Stimulated activated memory B cell treated with anti-CD40 and anti-IgM and Interleukin-4, amounts not matched to agents 10 μg/mL and 1 μg/mL and 100 μg/mL, for 72 hours (primary cell): ENCODE results near the gene PPP1R9B.

Experiments used
- ATAC-seq: fragments of 150-1000 bp; cut with Tn5 transposase; 2 replicates; pipeline ENCODE4 v1.10.0; 2021
- H3K27ac Mint-ChIP-seq: one replicate; pipeline ENCODE4 v1.8.0; 2022; ENCODE audit warnings: mild to moderate bottlenecking, mixed read lengths
- H3K27me3 Mint-ChIP-seq: one replicate; pipeline ENCODE4 v1.8.0; 2022; ENCODE audit warnings: mixed read lengths
- H3K36me3 Mint-ChIP-seq: one replicate; pipeline ENCODE4 v1.8.0; 2022; ENCODE audit warnings: mixed read lengths
- H3K4me1 Mint-ChIP-seq: one replicate; pipeline ENCODE4 v1.8.0; 2022; ENCODE audit warnings: mixed read lengths
- H3K4me3 Mint-ChIP-seq: one replicate; pipeline ENCODE4 v1.8.0; 2022; ENCODE audit warnings: mild to moderate bottlenecking, moderate library complexity, mixed read lengths
- H3K9me3 Mint-ChIP-seq: one replicate; pipeline ENCODE4 v1.8.0; 2022; ENCODE audit warnings: mixed read lengths

Gene PPP1R9B

DNA sequence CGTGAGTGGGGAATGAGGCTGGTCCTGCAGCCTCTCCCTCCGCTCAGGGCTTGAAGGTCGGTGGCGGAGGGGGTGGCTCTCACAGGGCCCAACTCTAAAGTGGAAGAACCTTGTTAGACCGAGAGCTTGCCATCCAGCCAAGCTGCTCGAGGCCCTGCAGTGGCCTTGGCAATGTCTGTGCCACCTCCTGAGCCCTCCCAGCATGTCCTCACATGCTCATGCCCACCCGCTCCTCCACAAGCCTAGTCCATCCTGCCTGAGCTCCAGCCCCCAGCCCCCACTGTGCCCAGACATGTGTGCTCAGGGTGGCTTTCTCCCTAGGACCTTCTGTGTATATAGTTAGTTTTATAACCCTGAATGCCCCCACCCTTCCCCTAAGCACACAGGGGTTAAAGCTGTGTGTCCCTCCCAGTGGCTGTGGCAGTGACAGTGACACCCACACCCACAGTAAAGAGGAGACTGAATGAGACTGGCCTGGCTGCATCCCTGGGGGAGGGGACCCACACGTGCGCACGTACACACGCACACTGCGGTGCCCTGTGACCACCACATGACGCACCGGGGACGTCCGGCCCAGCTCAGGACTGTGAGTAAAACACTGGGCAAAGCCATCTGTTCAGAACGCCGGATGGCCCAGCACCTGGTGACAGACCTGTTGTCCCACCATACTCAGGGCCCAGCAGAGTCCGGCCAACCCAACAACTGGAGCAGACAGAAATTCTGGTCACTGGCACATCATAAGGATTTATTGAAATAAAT is 39.7 kb downstream of the PPP1R9B start:
- Mint-ChIP-seq H3K9me3 (no peaks in the 10 kb centered on the region), H3K4me3 (no peak overlapping the region), H3K4me1 (peaks cover 9% of the 10 kb centered on the region), H3K27ac (no peak overlapping the region), H3K36me3 (peaks cover 25% of the 10 kb centered on the region), H3K27me3 (peaks cover 30% of the 10 kb centered on the region)
- ATAC-seq = peak; percentile 17

DNA sequence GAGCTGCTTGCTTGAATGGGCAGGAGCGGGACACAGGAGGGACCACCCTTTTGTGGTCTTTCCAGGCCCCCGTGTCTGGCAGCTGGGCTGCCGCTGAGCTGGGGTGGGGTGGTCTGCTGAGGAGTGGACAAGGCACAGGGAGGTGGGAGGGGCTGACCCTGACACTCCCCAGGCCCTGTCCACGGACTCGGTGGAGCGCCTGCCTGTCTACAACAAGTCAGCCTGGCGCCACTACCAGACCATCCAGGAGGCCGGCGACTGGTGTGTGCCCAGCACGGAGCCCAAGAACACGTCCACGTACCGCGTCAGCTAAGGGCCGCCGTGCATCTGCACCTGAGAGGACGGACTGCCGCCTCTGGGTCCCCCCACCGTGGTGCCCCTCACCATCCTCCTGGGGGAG is 40.7 kb downstream of the PPP1R9B start:
- no peak overlapping the region for H3K4me3 Mint-ChIP-seq
- peak; percentile 39 for ATAC-seq
- H3K27ac Mint-ChIP-seq = no peak overlapping the region
- H3K27me3 Mint-ChIP-seq = peaks cover 20% of the 10 kb centered on the region
- H3K9me3 Mint-ChIP-seq = no peaks in the 10 kb centered on the region
- peaks cover 3% of the 10 kb centered on the region for H3K4me1 Mint-ChIP-seq
- peaks cover 34% of the 10 kb centered on the region for H3K36me3 Mint-ChIP-seq

DNA sequence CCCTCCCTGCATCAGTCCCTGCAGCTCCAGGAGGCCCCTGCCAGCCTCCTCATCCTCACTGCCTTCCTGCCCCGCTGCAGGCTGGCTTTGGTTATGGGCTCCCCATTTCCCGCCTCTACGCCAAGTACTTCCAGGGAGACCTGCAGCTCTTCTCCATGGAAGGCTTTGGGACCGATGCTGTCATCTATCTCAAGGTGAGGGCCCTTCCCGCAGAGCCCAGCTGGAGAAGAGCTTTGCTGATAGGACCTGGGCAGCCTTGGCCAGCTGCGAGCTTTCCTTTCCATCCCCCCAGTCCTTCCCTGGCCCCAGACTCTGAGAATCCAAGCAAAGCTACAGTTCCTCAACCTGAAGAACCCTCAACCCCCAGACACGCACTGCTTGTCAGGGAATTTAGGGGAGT is 41.3 kb downstream of the PPP1R9B start:
- ATAC-seq = no peak

DNA sequence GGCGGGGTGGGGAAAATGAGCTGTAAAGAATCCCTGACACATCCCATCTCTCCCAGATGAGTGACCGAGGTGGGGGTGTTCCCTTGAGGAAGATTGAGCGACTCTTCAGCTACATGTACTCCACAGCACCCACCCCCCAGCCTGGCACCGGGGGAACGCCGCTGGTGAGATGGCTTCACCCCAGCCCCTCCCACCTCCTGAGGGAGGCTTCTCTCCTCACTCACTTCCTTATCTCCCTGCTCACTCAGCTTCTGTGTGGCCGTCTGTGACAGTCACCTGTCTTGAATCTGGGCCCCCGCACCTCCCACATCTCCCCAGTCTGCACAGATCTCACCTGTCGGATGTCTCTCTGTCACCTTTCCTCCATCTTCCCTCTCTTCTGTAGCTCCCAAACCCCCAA is 41.9 kb downstream of the PPP1R9B start:
- no peaks in the 10 kb centered on the region for H3K4me1 Mint-ChIP-seq
- H3K27me3 Mint-ChIP-seq = peaks cover 7% of the 10 kb centered on the region
- H3K9me3 Mint-ChIP-seq = no peaks in the 10 kb centered on the region
- peaks cover 35% of the 10 kb centered on the region for H3K36me3 Mint-ChIP-seq
- no peak for ATAC-seq
- H3K4me3 Mint-ChIP-seq = no peak overlapping the region
- no peak overlapping the region for H3K27ac Mint-ChIP-seq

More for the DNA sequence above, 41.3 kb downstream of the PPP1R9B start:
- H3K9me3 Mint-ChIP-seq = no peaks in the 10 kb centered on the region
- H3K4me1 Mint-ChIP-seq = no peaks in the 10 kb centered on the region
- peaks cover 35% of the 10 kb centered on the region for H3K36me3 Mint-ChIP-seq
- H3K4me3 Mint-ChIP-seq = no peak overlapping the region
- H3K27me3 Mint-ChIP-seq = peaks cover 14% of the 10 kb centered on the region
- no peak overlapping the region for H3K27ac Mint-ChIP-seq

DNA sequence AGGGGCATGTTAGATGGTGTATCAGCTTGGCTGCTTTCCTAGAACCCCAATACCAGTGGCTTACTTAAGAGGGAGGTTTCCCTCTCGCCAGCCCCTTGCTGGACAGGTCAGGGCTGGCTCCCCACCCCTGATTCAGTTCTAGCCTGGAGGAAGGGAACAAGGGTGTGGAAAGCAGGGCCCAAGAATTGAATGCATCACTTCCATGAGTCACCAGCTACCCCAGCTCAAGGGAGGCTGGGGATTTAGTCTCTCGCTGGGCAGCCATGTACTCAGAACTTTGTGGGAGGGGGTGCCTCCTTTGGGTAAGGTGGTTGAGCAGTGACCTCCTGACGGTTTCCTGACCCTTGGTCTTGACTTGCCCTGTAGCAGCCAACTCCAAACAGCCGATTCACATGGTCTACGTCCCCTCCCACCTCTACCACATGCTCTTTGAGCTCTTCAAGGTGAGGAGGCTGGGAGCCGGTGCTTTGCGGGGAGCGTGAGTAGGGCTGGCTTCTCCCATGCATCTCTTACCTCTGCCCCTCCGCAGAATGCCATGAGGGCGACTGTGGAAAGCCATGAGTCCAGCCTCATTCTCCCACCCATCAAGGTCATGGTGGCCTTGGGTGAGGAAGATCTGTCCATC is 42.6 kb downstream of the PPP1R9B start:
- Mint-ChIP-seq H3K9me3 (no peaks in the 10 kb centered on the region), H3K27me3 (peaks cover under 1% of the 10 kb centered on the region), H3K4me3 (no peak overlapping the region), H3K27ac (no peak overlapping the region), H3K4me1 (no peaks in the 10 kb centered on the region), H3K36me3 (peaks cover 35% of the 10 kb centered on the region)
- ATAC-seq = no peak

DNA sequence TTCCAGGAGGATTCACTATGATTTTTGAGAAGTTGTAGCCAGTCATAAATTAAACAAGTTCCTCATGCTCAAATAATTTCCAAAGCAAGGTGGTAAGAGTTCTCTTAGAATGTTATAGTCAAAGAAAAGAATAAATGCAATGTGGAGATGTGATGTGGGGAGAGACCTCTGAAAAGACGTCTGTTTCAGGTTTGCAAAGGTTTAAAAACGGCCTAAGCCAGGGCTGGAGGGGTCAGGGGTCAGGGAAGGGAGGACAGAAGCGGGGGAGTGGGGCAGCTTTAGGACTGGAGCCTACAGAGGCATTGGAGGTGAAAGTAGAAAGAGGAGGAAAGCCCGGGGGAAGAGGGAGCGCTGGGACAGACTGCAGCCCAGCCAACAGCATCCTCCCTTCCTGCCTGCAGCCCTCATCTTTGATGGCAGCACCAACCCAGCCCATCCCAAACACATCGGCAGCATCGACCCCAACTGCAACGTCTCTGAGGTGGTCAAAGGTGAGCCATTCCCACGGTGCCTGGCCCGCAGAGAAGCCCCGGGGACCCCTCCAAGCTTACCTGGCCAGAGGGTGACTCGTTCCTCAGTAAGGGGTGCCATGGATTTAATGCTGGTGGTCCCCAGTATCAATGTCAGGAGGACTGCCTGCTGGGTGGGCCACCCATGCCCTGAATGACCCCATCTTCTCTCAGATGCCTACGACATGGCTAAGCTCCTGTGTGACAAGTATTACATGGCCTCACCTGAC is 43.9 kb downstream of the PPP1R9B start:
- Mint-ChIP-seq H3K27ac (no peak overlapping the region), H3K9me3 (no peaks in the 10 kb centered on the region), H3K4me3 (no peak overlapping the region), H3K4me1 (no peaks in the 10 kb centered on the region), H3K36me3 (peaks cover 35% of the 10 kb centered on the region), H3K27me3 (no peaks in the 10 kb centered on the region)
- no peak for ATAC-seq

DNA sequence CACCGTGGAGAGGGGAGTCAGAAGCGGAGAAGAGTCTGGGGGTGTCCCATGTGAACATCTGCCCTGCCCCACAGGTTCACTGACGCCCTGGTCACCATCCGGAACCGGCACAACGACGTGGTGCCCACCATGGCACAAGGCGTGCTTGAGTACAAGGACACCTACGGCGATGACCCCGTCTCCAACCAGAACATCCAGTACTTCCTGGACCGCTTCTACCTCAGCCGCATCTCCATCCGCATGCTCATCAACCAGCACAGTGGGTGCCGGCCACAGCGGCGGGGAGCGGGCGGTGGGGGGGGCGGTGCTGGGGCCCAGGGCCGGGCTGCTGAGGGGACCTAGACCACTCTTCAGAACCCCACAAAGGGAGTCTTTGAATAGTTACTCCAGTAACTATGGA is 44.7 kb downstream of the PPP1R9B start:
- H3K27ac Mint-ChIP-seq = no peak overlapping the region

DNA sequence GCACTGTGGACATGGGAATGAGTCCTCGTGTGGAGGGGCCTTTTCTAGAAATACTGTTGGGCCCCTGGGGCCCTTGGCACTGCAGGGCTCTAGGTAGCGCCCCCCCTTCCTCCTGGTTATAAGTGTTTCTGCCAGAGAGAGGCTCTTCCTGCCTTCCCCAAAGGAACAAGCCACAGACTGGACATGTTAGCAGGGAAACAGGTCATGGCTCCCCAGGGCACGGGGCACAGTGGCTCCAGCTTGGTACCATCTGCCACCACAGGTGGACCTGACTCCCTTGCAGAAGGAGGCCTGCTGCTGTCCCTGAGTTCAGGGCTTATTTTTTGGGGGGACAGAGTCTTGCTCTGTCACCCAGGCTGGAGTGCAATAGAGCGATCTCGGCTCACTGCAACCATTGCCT is 46.5 kb downstream of the PPP1R9B start:
- no peak overlapping the region for H3K4me3 Mint-ChIP-seq
- peaks cover 36% of the 10 kb centered on the region for H3K36me3 Mint-ChIP-seq
- peaks cover 6% of the 10 kb centered on the region for H3K4me1 Mint-ChIP-seq
- H3K27me3 Mint-ChIP-seq = no peaks in the 10 kb centered on the region
- no peak overlapping the region for H3K27ac Mint-ChIP-seq
- H3K9me3 Mint-ChIP-seq = no peaks in the 10 kb centered on the region
- no peak for ATAC-seq

More for the DNA sequence above, 44.7 kb downstream of the PPP1R9B start:
- ATAC-seq = no peak
- Mint-ChIP-seq H3K4me3 (no peak overlapping the region), H3K9me3 (no peaks in the 10 kb centered on the region), H3K27me3 (no peaks in the 10 kb centered on the region), H3K4me1 (no peaks in the 10 kb centered on the region), H3K36me3 (peaks cover 35% of the 10 kb centered on the region)

DNA sequence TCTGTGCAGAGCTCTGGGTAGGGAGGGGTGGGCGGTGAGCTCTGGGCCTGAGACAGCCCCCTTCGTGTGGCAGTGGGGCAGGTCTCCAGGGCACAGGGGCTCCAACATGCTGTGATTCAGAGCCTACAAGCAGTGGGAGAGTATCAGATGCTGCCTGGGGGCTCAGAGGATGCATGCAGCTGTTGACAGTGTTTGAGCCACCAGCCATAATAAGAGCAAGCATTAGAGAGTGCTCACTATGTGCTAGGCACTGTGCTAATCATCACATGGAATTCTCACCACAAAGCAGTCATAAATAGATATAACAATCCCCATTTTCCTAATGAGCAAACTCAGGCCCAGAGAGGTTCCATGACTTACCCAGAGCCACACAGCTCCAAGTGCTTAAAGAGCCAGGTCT is 47.2 kb downstream of the PPP1R9B start:
- Mint-ChIP-seq H3K36me3 (peaks cover 37% of the 10 kb centered on the region), H3K4me3 (no peak overlapping the region), H3K27ac (no peak overlapping the region), H3K27me3 (no peaks in the 10 kb centered on the region), H3K4me1 (peaks cover 6% of the 10 kb centered on the region), H3K9me3 (no peaks in the 10 kb centered on the region)
- no peak for ATAC-seq

DNA sequence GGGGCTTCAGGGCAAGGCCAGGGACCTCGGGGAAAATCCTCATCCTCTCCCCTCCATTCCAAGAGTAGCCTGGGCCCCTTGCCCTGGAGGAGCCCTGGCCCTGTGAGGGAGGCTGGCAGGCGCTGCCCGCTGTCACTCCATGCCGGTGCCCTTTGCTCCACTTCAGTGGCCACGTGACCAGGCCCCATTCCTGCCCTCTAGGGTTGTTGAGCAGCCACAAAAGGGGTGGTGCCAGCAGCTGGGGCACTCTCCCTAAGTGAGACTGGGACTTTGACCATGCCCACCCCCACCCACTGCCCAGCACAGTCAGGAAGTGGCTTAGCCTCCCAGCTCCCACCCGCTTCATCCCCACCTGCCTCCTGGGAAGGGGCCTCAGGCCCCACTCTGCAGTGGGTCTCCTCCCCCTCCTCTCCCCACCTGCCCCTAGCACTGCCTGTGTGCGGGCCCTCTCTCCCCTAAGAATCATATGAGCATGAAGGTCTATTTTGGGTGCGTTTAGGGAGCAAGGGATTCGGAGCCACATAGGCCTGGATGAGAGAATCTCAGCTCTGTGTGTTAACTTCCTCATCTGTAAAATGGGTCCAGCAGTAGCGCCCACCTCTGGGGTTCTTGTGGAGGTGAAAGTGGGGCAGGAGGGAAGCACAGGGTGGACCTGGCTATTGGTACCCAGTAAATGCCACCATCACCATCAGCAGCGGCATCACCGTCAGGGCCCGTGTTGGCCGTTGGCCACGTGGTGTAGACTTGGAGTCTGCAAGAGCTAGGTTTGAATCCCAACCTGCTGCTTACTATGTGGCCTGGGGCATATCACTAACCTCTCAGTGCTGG is 48.1 kb downstream of the PPP1R9B start:
- H3K36me3 Mint-ChIP-seq = peaks cover 33% of the 10 kb centered on the region
- no peaks in the 10 kb centered on the region for H3K27me3 Mint-ChIP-seq
- H3K4me3 Mint-ChIP-seq = no peak overlapping the region
- no peak overlapping the region for H3K27ac Mint-ChIP-seq
- no peak for ATAC-seq
- H3K9me3 Mint-ChIP-seq = no peaks in the 10 kb centered on the region
- H3K4me1 Mint-ChIP-seq = peaks cover 6% of the 10 kb centered on the region

DNA sequence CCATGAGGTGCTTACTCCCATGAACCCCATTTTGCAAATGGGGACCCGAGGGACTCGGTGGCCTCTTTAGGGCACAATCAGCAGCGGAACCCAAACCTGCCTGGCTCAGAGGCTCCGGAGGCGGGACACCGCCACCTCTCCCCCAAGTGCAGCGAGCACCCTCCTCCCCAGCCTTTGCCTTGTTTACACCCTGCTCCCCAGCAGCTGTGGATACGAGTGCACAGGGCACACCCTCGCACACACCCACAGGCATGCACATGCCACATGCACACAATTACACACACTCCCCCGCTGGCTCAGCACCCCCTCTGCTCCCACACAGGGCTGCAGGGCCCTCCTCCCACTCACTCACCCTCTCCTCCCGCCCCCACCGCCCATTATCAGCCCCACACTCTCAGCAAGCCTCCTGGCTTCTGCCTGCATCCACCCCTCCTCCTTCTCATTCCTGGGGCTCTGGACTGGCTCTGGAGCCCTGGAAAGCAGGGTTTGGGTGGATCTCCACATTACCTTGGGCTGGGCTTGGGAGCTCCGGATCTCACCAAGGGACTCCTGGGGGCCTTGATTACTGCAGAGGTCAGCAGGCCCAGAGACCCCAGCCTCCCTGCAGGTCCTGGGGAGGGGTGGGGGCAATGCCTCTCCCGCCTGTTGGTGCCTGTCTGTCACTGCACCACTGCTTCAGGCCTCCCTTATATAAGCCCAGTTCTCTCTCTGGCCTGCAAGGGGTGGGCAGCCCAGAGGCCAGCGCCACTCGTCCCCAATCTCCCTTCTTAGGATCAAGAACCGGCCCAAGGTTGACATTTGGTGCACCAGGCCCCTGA is 48.9 kb downstream of the PPP1R9B start:
- ATAC-seq = no peak
- Mint-ChIP-seq H3K4me1 (peaks cover 14% of the 10 kb centered on the region), H3K27ac (no peak overlapping the region), H3K4me3 (no peak overlapping the region), H3K36me3 (peaks cover 26% of the 10 kb centered on the region), H3K27me3 (no peaks in the 10 kb centered on the region), H3K9me3 (no peaks in the 10 kb centered on the region)

DNA sequence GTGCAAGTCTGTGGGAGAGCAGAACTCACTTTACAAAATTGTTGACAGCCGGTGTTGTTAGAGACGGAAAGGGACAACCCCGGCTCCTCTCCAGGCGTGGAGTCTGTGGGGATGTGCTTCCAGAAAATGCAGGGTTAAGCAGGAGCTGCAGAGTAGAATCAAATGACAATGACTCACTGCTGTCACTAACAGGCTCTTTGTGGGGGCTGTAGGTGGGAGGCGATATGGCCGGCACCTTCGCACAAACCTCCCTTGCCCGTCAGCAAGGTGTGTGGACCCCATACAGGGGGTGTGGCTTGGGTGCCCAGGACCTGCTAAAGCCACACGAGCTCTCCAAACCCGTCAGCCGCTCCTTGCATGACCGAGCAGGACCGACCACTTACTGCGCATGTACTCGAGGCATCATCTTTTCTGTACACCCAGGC is 49.5 kb downstream of the PPP1R9B start:
- Mint-ChIP-seq H3K4me1 (peaks cover 20% of the 10 kb centered on the region), H3K4me3 (no peak overlapping the region), H3K27ac (no peak overlapping the region), H3K9me3 (no peaks in the 10 kb centered on the region), H3K36me3 (peaks cover 26% of the 10 kb centered on the region), H3K27me3 (no peaks in the 10 kb centered on the region)
- ATAC-seq = no peak

DNA sequence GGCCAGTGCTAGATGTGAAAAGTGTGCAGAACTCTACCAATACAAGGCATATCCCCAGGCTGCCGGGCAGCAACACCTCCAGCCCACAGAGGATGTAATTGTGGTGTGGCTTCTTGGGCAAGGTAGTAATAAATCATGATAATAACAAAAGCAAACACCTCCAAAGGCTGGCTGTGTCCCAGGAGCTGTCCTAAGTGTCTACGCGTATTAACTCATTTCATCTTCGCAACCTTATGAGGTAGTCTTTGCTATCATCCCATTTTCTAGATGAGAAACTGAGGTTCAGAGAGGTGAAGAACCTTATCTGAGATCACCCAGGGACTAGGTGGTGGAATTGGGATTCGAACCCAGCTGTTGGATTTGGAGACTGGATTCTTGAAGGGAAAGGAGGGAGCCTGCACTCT is 50.0 kb downstream of the PPP1R9B start:
- ATAC-seq = no peak
- Mint-ChIP-seq H3K9me3 (no peaks in the 10 kb centered on the region), H3K36me3 (peaks cover 24% of the 10 kb centered on the region), H3K4me1 (peaks cover 24% of the 10 kb centered on the region), H3K4me3 (no peak overlapping the region), H3K27me3 (no peaks in the 10 kb centered on the region), H3K27ac (no peak overlapping the region)

DNA sequence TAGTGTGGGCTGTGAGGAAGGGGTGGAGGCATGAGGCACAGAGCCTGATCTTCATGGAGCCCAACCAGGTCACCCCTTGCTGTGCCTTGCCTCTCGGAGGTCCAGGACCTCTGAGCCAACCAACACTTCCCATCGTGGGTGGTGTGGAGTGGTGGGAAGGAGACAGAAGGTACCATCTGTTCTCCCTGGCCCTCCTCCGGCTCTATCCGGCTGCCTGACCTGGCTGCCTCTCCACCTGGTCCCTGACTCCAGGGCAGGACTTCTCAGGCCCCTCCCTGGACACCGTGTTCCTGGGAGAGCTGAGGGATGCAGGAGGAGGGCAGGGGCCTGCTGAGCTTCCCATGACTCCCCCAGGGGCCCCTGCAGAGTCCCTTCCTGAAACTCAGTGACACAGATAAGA is 51.5 kb downstream of the PPP1R9B start:
- Mint-ChIP-seq H3K36me3 (peaks cover 16% of the 10 kb centered on the region), H3K27me3 (no peaks in the 10 kb centered on the region), H3K9me3 (no peaks in the 10 kb centered on the region), H3K27ac (no peak overlapping the region), H3K4me3 (no peak overlapping the region), H3K4me1 (peaks cover 39% of the 10 kb centered on the region)
- ATAC-seq = no peak
